GM21825 (cell line): ENCODE results near the gene PTTG2.

Source experiments
- ATAC-seq: cut with Tn5 transposase; IDR thresholded peaks from one replicate; pipeline ENCODE4 v1.9.1; 2021; ENCODE audit warnings: mild to moderate bottlenecking, moderate library complexity; ENCODE audit not compliant: unreplicated experiment

The PTTG2 gene

GRCh38 chr4:37982736-37983135 is 22.5 kb downstream of the PTTG2 start:
- no peak for ATAC-seq

GRCh38 chr4:37983951-37984350 is 23.8 kb downstream of the PTTG2 start:
- no peak for ATAC-seq

GRCh38 chr4:37985730-37986275 is 25.6 kb downstream of the PTTG2 start:
- ATAC-seq, result no peak

- no peak for ATAC-seq
Observed at GRCh38 chr4:37988670-37989069, 28.5 kb downstream of the PTTG2 start.

- ATAC-seq, result no peak
Observed at GRCh38 chr4:37989398-37990260, 29.4 kb downstream of the PTTG2 start.

GRCh38 chr4:37990731-37991245 is 30.6 kb downstream of the PTTG2 start:
- ATAC-seq, result no peak

GRCh38 chr4:37991623-37992410 is 31.6 kb downstream of the PTTG2 start:
- ATAC-seq, result no peak

GRCh38 chr4:37993806-37994205 is 33.6 kb downstream of the PTTG2 start:
- ATAC-seq, result no peak

- ATAC-seq, result peak; percentile 62
Observed at GRCh38 chr4:37994569-37994968, 34.4 kb downstream of the PTTG2 start.

- ATAC-seq, result no peak
Observed at GRCh38 chr4:37995299-37995821, 35.2 kb downstream of the PTTG2 start.

GRCh38 chr4:37995981-37996775 is 36.0 kb downstream of the PTTG2 start:
- ATAC-seq, result no peak

- ATAC-seq, result no peak
Observed at GRCh38 chr4:37998226-37998625, 38.0 kb downstream of the PTTG2 start.

GRCh38 chr4:37999000-37999716 is 39.0 kb downstream of the PTTG2 start:
- no peak for ATAC-seq

GRCh38 chr4:37999965-38000364 is 39.8 kb downstream of the PTTG2 start:
- no peak for ATAC-seq

GRCh38 chr4:38001927-38002326 is 41.7 kb downstream of the PTTG2 start:
- ATAC-seq, result no peak

- ATAC-seq, result no peak
Observed at GRCh38 chr4:38002451-38003071, 42.4 kb downstream of the PTTG2 start.

GRCh38 chr4:38003102-38003501 is 42.9 kb downstream of the PTTG2 start:
- ATAC-seq, result no peak

GRCh38 chr4:38003628-38004027 is 43.4 kb downstream of the PTTG2 start:
- ATAC-seq, result no peak

- no peak for ATAC-seq
Observed at GRCh38 chr4:38004062-38004461, 43.9 kb downstream of the PTTG2 start.
